ENCODE data around the gene KRT5.
"Not testable (repeated sequence)": the region's sequence is repeated elsewhere in the genome, so short reads cannot be mapped to it uniquely, and the experiment has no call there.

Gene KRT5

GRCh38 chr12:52519387-52519703 lies 849 bp downstream of the KRT5 start:
- DNase-seq (ENCODE audit: low read depth), result no peak

- no peak for DNase-seq (ENCODE audit: low read depth)
Observed at GRCh38 chr12:52518574-52519386, 1.4 kb downstream of the KRT5 start.

GRCh38 chr12:52517888-52518287 lies 2.3 kb downstream of the KRT5 start:
- DNase-seq (ENCODE audit: low read depth), result no peak

GRCh38 chr12:52517005-52517835 lies 3.0 kb downstream of the KRT5 start:
- DNase-seq (ENCODE audit: low read depth), result no peak

GRCh38 chr12:52515927-52516831 lies 4.0 kb downstream of the KRT5 start:
- DNase-seq (ENCODE audit: low read depth), result no peak

GRCh38 chr12:52515319-52515646 lies 4.9 kb downstream of the KRT5 start:
- no peak for DNase-seq (ENCODE audit: low read depth)

- DNase-seq (ENCODE audit: low read depth), result no peak
Observed at GRCh38 chr12:52514471-52515318, 5.5 kb downstream of the KRT5 start.

GRCh38 chr12:52513736-52514135 lies 6.5 kb downstream of the KRT5 start:
- no peak for DNase-seq (ENCODE audit: low read depth)

GRCh38 chr12:52508211-52508610 lies 12.0 kb downstream of the KRT5 start:
- DNase-seq (ENCODE audit: low read depth), result no peak

- DNase-seq (ENCODE audit: low read depth), result no peak
Observed at GRCh38 chr12:52506858-52507715, 13.1 kb downstream of the KRT5 start.

GRCh38 chr12:52502877-52503276 lies 17.3 kb downstream of the KRT5 start:
- DNase-seq (ENCODE audit: low read depth), result no peak

GRCh38 chr12:52501490-52501889 lies 18.7 kb downstream of the KRT5 start:
- DNase-seq (ENCODE audit: low read depth), result no peak

GRCh38 chr12:52500574-52500973 lies 19.6 kb downstream of the KRT5 start:
- not testable (repeated sequence) for DNase-seq (ENCODE audit: low read depth)

GRCh38 chr12:52499806-52500560 lies 20.2 kb downstream of the KRT5 start:
- DNase-seq (ENCODE audit: low read depth), result no peak

- DNase-seq (ENCODE audit: low read depth), result no peak
Observed at GRCh38 chr12:52498946-52499345, 21.2 kb downstream of the KRT5 start.

- no peak for DNase-seq (ENCODE audit: low read depth)
Observed at GRCh38 chr12:52497975-52498374, 22.2 kb downstream of the KRT5 start.

- DNase-seq (ENCODE audit: low read depth), result no peak
Observed at GRCh38 chr12:52496590-52497071, 23.6 kb downstream of the KRT5 start.

- no peak for DNase-seq (ENCODE audit: low read depth)
Observed at GRCh38 chr12:52496054-52496453, 24.1 kb downstream of the KRT5 start.

- no peak for DNase-seq (ENCODE audit: low read depth)
Observed at GRCh38 chr12:52495389-52495788, 24.8 kb downstream of the KRT5 start.

- DNase-seq (ENCODE audit: low read depth), result no peak
Observed at GRCh38 chr12:52494518-52494917, 25.7 kb downstream of the KRT5 start.
